ENCODE measurements around the gene ACAD8.

DNA sequence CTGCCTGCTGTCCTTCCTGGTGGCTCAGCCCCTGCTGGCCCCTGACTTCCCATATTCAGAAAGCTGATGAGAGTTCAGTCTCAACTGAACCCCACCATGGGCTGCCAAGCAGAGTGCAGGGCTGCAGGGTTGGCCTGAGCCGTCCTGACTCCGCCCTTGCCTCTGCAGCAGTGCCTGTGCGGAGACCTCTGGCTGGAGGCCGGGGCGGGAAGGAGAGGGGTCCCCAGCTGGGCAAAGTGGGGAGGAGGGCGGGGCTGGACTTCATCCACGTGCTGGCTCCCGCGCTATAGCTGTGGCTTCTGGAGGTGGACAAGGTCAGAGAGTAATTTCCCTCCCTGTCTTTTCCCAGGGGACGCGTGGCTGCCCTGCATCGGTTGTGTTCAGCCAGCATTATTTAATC, 36.4 kb downstream of the ACAD8 start:
- TF ChIP-seq ISL1 (CRISPR knock-in tag; IDR thresholded peaks at IDR 0.05), result no peak
- no peak for TF ChIP-seq TCF4 (CRISPR knock-in tag; IDR thresholded peaks at IDR 0.05; ENCODE audit: borderline replicate concordance)
- TF ChIP-seq ZNF565 (CRISPR knock-in tag; conservative IDR thresholded peaks at IDR 0.05; ENCODE audit: low read depth), result no peak
- no peak for TF ChIP-seq ZNF70 (CRISPR knock-in tag; IDR thresholded peaks at IDR 0.05)
- TF ChIP-seq RARB (CRISPR knock-in tag; IDR thresholded peaks at IDR 0.05), result no peak
- no peak for TF ChIP-seq CSRNP3 (CRISPR knock-in tag; IDR thresholded peaks at IDR 0.05)
- no peak for TF ChIP-seq ZFP30 (CRISPR knock-in tag; IDR thresholded peaks at IDR 0.05)
- TF ChIP-seq, protein P1, sequence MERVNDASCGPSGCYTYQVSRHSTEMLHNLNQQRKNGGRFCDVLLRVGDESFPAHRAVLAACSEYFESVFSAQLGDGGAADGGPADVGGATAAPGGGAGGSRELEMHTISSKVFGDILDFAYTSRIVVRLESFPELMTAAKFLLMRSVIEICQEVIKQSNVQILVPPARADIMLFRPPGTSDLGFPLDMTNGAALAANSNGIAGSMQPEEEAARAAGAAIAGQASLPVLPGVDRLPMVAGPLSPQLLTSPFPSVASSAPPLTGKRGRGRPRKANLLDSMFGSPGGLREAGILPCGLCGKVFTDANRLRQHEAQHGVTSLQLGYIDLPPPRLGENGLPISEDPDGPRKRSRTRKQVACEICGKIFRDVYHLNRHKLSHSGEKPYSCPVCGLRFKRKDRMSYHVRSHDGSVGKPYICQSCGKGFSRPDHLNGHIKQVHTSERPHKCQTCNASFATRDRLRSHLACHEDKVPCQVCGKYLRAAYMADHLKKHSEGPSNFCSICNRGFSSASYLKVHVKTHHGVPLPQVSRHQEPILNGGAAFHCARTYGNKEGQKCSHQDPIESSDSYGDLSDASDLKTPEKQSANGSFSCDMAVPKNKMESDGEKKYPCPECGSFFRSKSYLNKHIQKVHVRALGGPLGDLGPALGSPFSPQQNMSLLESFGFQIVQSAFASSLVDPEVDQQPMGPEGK (CRISPR knock-in tag; IDR thresholded peaks at IDR 0.05; ENCODE audit: borderline replicate concordance), result no peak

Data from SK-N-SH treated with all-trans-retinoic acid at 6 μM for 48 hours (cell line).